ENCODE measurements around the gene CEP55. TPM values are rescaled to one million over a fixed set of nuclear protein-coding genes. Genes with fewer than 3 reads are reported as not detected.

CEP55 gene
- total RNA-seq, 2 experiments from 2014 or later, result 0.16 to 0.17 TPM

GRCh38 chr10:93577565-93577964 lies 81.2 kb downstream of the CEP55 start:
- Mint-ChIP-seq H3K9me3 (peaks cover 8% of the 10 kb centered on the region), H3K36me3 (ENCODE audit: low read depth) (no peaks in the 10 kb centered on the region), H3K4me1 (ENCODE audit: low read depth) (peaks cover 12% of the 10 kb centered on the region), H3K27me3 (peaks cover 32% of the 10 kb centered on the region), H3K27ac (no peak overlapping the region), H3K4me3 (no peak overlapping the region)
- Histone ChIP-seq H3K36me3 (ENCODE audit: insufficient read depth, low read length) (no peaks in the 10 kb centered on the region), H3K4me3 (ENCODE audit: low read length) (no peak overlapping the region), H3K27me3 (ENCODE audit: control insufficient read depth in 1 of 2, insufficient read depth in 2 of 2, low read length in 2 of 2) (no peaks in the 10 kb centered on the region), H3K27ac (ENCODE audit: low read depth in 1 of 2, low read length in 2 of 2) (no peak overlapping the region), H3K4me1 (ENCODE audit: insufficient read depth, low read length) (peaks cover 4% of the 10 kb centered on the region), H3K9me3 (ENCODE audit: control insufficient read depth in 1 of 2, insufficient read depth in 1 of 2, low read length in 2 of 2) (no peaks in the 10 kb centered on the region)
- intact Hi-C loops (cut with DNase I, micrococcal nuclease), result no loop called here
- DNase-seq (no peak), ATAC-seq (ENCODE audit: poor library complexity) (no peak)
- no peak for TF ChIP-seq CTCF (IDR thresholded peaks at IDR 0.05)
- ChIA-PET POLR2A (no interaction called here), CTCF (no interaction called here)

Other genes starting within 250 kb of the CEP55 start
- under 1 TPM; 0.14 to 0.27 TPM for gene MYOF, start 14.3 kb upstream of the CEP55 start, total RNA-seq
- gene FFAR4, start 70.1 kb downstream of the CEP55 start, total RNA-seq, result not detected
- not detected for gene RBP4, start 104.6 kb downstream of the CEP55 start, total RNA-seq
- not detected for gene PDE6C, start 115.9 kb downstream of the CEP55 start, total RNA-seq
- gene FRA10AC1, start 206.0 kb downstream of the CEP55 start, total RNA-seq, result 10 to 100 TPM in 1 of 2 experiments, 1 to 10 TPM in 1; 10.0 to 10.3 TPM